Retinal pigment epithelial cell (primary cell): Measurements from ENCODE around the gene MDC1.
"Not testable (repeated sequence)": the region's sequence is repeated elsewhere in the genome, so short reads cannot be mapped to it uniquely, and the experiment has no call there.

Experiments used
- DNase-seq: peaks from one replicate; pipeline ENCODE4 v3.0.0-alpha.2; 2010; ENCODE audit warnings: low read depth
- H3K4me3 ChIP-seq: 2 replicates; pipeline ENCODE4 v1.5.1; 2011; ENCODE audit warnings: mild to moderate bottlenecking, low read length, control low read depth, moderate library complexity
- TF ChIP-seq, protein P1 (sequence below): conservative IDR thresholded peaks from 2 replicates; pipeline ENCODE4 v1.5.1; 2011; ENCODE audit warnings: low read depth, low read length, control low read depth, inconsistent platforms

The MDC1 gene

DNA sequence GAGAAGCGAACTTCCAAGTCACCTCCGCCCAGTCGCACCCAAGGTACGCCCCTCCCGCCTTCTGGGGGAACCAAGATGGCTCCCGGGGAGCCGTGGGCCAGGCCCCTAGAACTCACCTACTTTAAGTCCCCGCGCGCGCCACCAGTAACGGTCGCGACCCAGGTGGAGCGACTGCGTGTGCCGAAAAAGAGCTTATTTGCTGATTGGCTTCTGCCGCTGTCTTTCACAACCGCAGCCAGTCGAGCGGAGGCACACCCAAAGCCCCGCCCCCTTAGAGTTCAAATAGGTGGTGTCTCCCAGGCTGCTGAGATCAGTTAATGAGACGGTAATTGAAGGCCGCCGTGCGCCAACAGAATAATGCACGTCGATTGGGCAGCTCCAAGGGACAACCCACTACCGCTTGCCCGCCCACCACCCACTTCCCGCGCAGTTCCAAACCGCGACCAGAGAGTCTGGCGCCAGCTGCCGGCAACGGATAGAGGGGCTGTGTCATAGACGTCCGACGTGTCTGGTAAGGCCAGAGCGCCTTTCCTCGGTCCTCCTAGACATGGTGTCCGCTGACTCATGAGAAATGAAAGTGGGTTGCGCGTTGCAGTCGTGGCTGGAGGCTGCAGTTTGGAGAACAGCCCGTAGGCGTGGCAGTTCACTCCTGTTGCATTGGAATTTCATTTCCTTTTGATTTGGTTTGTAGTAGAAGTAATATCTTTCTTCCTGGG is at the start of gene MDC1:
MDC1 (minus strand) TSS at position 153 of the 716 bp plus-strand sequence. CDS start 2,106 bp downstream, outside the sequence.
- TF ChIP-seq, protein P1, sequence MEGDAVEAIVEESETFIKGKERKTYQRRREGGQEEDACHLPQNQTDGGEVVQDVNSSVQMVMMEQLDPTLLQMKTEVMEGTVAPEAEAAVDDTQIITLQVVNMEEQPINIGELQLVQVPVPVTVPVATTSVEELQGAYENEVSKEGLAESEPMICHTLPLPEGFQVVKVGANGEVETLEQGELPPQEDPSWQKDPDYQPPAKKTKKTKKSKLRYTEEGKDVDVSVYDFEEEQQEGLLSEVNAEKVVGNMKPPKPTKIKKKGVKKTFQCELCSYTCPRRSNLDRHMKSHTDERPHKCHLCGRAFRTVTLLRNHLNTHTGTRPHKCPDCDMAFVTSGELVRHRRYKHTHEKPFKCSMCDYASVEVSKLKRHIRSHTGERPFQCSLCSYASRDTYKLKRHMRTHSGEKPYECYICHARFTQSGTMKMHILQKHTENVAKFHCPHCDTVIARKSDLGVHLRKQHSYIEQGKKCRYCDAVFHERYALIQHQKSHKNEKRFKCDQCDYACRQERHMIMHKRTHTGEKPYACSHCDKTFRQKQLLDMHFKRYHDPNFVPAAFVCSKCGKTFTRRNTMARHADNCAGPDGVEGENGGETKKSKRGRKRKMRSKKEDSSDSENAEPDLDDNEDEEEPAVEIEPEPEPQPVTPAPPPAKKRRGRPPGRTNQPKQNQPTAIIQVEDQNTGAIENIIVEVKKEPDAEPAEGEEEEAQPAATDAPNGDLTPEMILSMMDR, result peak; percentile 31
- DNase-seq, result peak; percentile 100
- H3K4me3 ChIP-seq, result peak within 1 kb of the TSS; percentile 81

DNA sequence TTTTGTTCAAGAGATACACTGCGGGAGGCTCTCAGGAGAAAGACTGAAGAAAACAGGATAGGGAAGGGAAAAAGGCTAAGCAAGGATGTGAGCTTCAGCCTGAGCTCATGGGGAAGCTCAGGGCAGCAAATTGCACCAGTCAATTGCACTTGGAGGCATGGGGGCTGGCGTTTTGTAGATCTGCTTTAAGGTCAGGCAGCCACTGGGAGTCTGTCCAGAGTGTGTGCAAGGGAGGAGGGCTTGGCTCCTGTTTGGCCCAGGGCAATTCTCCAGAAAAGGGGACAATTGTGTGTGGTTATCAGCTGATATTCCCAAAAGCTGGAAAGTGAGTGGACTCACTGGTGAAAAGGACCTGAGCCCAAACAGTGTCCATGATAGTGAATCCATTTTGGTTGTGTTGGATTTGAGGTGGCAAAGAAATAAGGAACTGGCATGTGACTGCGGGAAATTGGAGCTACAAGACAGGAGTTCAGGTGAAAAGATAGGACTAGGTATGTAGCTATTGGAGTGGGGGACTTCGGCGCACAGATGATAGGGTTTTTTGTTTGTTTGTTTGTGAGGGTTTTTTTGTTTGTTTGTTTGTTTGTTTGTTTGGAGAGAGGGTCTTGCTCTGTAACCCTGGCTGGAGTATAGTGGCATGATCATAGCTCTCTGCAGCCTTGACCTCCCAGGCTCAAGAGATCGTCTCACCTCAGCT is 49.5 kb upstream of the MDC1 start:
- TF ChIP-seq, protein P1, result no peak
- H3K4me3 ChIP-seq, result no peak overlapping the region
- no peak for DNase-seq

- not testable (repeated sequence) for DNase-seq, H3K4me3 ChIP-seq
Observed at GRCh38 chr6:30765495-30765894, 48.4 kb upstream of the MDC1 start.

DNA sequence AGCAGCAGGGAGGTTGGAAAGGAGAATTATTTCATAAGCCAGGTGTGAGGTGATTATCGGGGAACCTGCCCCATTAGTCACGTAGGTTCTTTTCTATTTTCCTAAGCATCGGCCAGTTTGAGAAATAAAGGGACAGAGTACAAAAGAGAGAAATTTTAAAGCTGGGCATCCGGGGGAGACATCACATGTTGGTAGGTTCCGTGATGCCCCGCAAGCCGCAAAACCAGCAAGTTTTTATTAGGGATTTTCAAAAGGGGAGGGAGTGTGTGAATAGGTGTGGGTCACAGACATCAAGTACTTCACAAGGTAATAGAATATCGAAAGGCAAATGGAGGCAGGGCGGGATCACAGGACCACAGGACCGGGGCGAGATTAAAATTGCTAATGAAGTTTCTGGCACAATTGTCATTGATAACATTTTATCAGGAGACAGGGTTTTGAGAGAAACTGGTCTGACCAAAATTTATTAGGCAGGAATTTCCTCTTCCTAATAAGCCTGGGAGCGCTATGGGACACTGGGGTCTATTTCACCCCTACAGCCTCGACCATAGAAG is 47.5 kb upstream of the MDC1 start:
- not testable (repeated sequence) for H3K4me3 ChIP-seq, DNase-seq

DNA sequence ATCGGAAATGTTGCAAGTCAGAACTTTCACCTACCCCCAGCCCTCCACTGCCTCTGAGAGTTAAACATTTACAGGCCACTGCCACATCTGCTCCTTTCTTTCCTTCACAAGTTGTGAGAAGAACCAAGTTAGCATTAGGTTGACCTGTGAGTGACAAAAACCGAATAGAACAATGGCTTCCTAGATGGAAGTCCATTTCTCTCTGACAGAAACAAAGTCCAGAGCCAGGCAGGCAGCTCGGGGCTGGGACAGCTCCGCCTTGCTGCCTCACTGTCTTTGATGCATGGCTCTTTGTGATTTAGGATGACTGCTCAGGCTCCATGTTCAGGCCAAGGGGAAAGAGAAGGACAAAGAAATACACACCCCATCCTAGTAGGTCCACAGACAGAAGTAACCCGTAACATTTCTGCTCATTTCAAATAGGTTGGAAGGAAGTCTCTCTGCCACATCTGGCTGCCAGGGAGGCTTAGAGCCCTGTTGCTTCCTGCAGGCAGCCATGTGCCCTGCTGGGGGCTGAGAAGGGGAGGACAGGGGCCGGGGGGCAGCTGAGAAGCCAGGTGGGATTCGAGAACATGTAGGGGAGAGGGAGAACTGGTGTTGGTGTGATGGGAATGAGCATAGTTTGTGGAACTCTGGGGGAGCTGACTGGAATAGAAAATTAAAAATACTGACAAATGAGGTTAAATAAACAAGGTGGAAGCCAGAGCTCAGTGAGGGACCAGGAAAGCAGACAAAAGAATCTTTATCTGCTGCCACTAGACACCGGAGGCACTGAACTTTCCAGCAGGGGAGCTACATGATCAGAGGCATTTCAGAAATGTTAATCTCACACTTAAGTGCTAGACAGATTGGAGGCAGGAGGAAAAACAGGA is 46.8 kb upstream of the MDC1 start:
- DNase-seq, result peak; percentile 93
- no peak overlapping the region for H3K4me3 ChIP-seq
- TF ChIP-seq, protein P1, result peak; percentile 38

DNA sequence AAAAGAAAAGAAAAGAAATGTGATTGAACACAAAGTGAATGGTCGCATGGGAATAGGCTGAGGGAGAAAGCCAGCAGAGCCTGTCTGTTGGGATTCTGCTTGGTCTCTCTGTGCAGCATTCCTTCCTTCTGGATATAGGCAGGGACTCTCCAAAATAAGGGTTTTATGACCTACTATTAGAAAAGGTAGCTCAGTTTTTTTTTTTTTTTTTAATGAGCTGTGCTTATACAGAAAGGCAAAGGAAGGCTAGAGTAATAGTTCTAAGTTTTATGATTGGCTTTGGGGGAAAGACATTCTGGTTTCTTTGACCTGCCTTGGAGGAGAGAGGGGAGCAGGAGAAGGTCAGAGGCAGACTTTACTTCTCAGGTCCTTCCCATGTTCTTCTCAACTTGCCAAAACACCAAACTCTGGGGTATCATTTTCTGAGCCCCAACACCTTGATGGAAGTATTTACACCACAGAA is 46.1 kb upstream of the MDC1 start:
- no peak overlapping the region for H3K4me3 ChIP-seq
- TF ChIP-seq, protein P1, result no peak
- DNase-seq, result no peak

GRCh38 chr6:30761791-30762429 is 44.8 kb upstream of the MDC1 start:
- TF ChIP-seq, protein P1, result no peak
- no peak overlapping the region for H3K4me3 ChIP-seq
- no peak for DNase-seq
